ENCODE data around the gene CPNE9.
"Not testable (repeated sequence)": the region's sequence is repeated elsewhere in the genome, so short reads cannot be mapped to it uniquely, and the experiment has no call there.

The CPNE9 gene

DNA sequence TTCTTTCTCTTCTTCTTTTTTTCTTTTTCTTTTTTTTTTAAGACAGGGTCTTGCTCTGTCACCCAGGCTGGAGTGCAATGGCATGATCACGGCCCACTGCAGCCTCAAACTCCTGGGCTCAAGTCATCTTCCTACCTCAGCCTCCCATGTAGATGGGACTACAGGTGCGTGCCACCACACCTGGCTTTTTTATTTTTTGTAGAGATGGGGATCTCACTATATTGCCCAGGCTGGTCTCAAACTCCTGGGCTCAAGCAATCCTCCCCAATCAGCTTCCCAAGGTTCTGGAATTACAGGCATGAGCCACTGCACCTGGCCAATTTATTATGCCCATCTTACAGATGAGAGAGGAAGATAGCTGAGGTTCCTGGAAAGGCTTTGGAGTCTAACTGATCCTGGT lies 67.4 kb downstream of the CPNE9 start:
- not testable (repeated sequence) for H3K27ac ChIP-seq; DNase-seq (ENCODE audit: low read depth, low spot score)

DNA sequence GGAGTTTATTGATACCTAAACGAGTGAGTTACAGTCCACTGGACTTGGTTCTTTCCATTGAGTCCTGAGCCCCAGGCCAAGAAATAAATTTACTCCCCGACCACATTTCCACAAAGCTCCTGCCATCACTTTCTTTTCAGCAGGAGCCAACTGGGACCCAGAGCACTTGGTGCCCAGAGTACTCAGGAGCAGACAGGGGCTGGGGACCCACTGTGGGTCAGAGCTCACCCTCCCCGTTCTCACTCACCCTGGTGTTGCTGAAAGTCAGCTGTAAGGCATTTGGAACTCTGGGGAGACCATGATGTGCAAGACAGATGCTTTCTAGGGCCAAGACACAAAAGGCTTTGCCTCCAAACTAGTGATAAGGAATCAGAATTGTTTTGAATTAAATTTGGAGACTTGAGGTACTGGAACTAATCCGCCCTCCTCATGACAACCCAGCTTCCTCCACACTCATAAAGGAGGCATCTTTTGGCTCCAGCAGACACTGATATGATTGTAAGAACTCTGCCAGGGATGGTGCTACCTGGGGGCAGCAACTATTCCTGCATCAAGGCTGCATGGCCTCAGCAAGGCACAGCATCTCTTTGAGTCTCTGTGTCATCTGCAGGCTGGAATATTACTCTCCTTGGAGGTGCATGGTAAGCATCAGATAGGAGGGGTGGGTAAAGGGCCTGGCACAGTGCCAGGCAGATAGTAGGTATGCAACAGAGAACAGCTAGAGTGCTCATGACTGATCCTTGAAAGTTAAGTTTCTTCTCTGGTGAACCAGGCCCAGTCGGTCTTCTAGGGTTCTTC lies 73.5 kb downstream of the CPNE9 start:
- H3K27ac ChIP-seq: peak overlapping the region; percentile 70
- DNase-seq (ENCODE audit: low read depth, low spot score): no peak

DNA sequence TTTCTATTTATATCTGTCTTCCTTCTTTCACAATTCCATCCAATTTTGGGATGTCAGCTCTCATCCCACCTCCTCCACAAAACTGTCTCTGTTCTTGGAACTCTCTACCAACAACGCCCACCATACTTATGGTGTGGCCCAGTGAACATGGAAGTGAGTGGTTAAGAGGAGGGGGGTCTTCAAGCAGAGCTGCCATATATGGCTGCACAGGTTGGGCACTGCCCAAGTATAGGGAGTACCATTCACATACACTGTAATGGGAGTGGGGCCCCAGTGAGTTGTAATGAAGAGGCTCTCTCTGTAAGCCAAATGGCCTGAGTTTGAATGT lies 74.0 kb downstream of the CPNE9 start:
- peak overlapping the region; percentile 70 for H3K27ac ChIP-seq
- no peak for DNase-seq (ENCODE audit: low read depth, low spot score)

DNA sequence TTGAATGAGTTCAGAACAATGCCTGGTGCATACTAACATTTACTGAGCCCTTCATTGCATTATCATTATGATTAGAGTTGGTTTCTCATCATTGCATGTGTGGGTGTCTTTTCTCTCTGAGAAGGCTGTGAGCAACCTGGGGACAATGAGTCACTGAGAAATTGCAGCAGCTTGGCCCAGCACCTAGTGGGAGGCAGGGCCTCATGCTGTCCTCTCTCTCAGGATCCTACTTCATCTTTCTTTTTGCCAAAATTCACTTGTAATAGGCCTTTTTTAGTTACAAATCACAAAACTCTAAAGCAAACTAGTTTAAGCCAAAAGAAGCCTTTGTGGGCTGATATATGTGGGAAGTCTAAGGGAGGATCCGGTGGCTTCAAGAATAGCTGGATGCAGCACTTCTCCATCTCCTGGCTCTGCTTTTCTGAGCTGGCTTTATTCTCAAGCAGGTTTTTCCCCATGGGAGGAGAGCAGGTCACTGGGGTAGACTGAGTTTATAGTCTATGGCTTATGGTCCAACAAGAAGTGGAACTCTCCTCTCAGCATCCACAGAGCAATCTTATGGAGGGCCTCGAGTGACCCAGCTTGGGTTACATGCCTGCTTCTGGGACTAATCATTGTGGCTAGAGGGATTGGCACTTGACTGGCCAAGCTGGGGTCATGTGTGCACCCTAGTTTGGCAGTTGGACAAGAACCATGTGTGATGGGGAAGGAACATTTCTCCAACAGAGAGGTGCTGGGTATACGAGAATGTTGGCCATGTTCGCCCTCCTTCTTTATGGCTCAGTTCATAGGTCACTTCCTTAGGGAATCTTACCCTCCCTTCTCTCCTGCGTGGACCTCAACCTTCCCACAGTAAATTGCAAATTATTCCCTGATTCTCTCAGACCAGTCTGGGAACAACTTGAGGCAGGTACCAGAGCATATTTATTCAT lies 74.8 kb downstream of the CPNE9 start:
- peak overlapping the region; percentile 70 for H3K27ac ChIP-seq
- no peak for DNase-seq (ENCODE audit: low read depth, low spot score)

DNA sequence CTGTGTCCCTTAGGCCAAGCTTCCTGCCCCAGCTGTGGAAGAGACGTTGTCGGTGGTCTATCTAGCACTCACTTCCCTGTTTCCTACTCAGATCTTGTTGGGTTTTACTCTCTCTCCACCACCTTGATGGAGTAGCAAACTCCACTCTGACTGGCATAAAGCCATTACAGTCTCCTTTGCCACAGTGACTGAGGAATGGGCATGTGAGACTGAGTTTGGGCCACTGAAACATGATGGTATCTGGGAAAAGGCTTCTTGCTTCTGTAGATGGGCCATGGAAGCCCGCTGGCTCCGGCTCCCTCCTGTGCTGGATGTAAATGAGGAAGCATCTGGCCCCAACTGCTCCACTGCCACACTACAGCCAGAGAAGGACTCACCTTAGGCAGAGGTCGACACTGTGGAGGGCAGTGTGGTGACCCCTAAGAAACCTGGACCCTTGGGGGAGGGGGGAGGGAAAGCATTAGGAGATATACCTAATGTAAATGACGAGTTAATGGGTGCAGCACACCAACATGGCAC lies 75.5 kb downstream of the CPNE9 start:
- no peak for DNase-seq (ENCODE audit: low read depth, low spot score)
- peak overlapping the region; percentile 70 for H3K27ac ChIP-seq
